Stimulated activated effector memory CD8-positive, alpha-beta T cell treated with anti-CD3 and anti-CD28 coated beads, Interleukin-12 subunit alpha, Interleukin-12 subunit beta, amount 100 ng/mL, for 72 hours (primary cell): ENCODE results near the gene DLX2.

ENCODE experiments used
- ATAC-seq: fragments of 150-1000 bp; cut with Tn5 transposase; 2 replicates; pipeline ENCODE4 v1.10.0; 2021
- DNase-seq, 2 donors: peaks; one replicate each; pipeline ENCODE4 v3.0.0; 2021 to 2022; ENCODE audit warnings: low spot score in 2 of 2
- H3K27ac Mint-ChIP-seq: one replicate; pipeline ENCODE4 v1.8.0; 2022; ENCODE audit warnings: mild to moderate bottlenecking, mixed read lengths
- H3K36me3 Mint-ChIP-seq: one replicate; pipeline ENCODE4 v1.8.0; 2022; ENCODE audit warnings: mild to moderate bottlenecking, mixed read lengths
- H3K4me1 Mint-ChIP-seq: one replicate; pipeline ENCODE4 v1.8.0; 2022; ENCODE audit warnings: mixed read lengths
- H3K4me3 Mint-ChIP-seq: one replicate; pipeline ENCODE4 v1.8.0; 2022; ENCODE audit warnings: mild to moderate bottlenecking, mixed read lengths
- H3K9me3 Mint-ChIP-seq: one replicate; pipeline ENCODE4 v1.8.0; 2022; ENCODE audit warnings: mixed read lengths

Gene DLX2

GRCh38 chr2:172099472-172100079 lies 3.1 kb downstream of the DLX2 start:
- Mint-ChIP-seq H3K36me3 (peaks cover 7% of the 10 kb centered on the region), H3K4me1 (peaks cover 74% of the 10 kb centered on the region), H3K9me3 (no peaks in the 10 kb centered on the region), H3K27ac (no peak overlapping the region), H3K4me3 (peak overlapping the region; percentile 16)
- ATAC-seq (no peak), DNase-seq (no peak)

- ATAC-seq (peak; percentile 27), DNase-seq (peak in 1 of 2 donors; percentile 75)
- Mint-ChIP-seq H3K36me3 (peaks cover 7% of the 10 kb centered on the region), H3K9me3 (no peaks in the 10 kb centered on the region), H3K4me3 (peak overlapping the region; percentile 39), H3K4me1 (peaks cover 70% of the 10 kb centered on the region), H3K27ac (no peak overlapping the region)
Measured at GRCh38 chr2:172098650-172099471, 3.8 kb downstream of the DLX2 start.

GRCh38 chr2:172098287-172098649 lies 4.4 kb downstream of the DLX2 start:
- no peaks in the 10 kb centered on the region for H3K9me3 Mint-ChIP-seq
- peak in 1 of 2 donors; percentile 55 for DNase-seq
- H3K27ac Mint-ChIP-seq: no peak overlapping the region

GRCh38 chr2:172097557-172098131 lies 5.1 kb downstream of the DLX2 start:
- Mint-ChIP-seq H3K36me3 (peaks cover 7% of the 10 kb centered on the region), H3K27ac (no peak overlapping the region), H3K4me3 (peak overlapping the region; percentile 72), H3K4me1 (peaks cover 63% of the 10 kb centered on the region), H3K9me3 (no peaks in the 10 kb centered on the region)
- DNase-seq (no peak), ATAC-seq (no peak)

More at GRCh38 chr2:172098287-172098649, 4.4 kb downstream of the DLX2 start:
- H3K4me1 Mint-ChIP-seq: peaks cover 66% of the 10 kb centered on the region
- no peak for ATAC-seq
- H3K4me3 Mint-ChIP-seq: peak overlapping the region; percentile 39
- peaks cover 7% of the 10 kb centered on the region for H3K36me3 Mint-ChIP-seq

- DNase-seq: no peak
- Mint-ChIP-seq H3K4me1 (peaks cover 56% of the 10 kb centered on the region), H3K27ac (no peak overlapping the region)
Measured at GRCh38 chr2:172096626-172097547, 5.8 kb downstream of the DLX2 start.

GRCh38 chr2:172095905-172096625 lies 6.6 kb downstream of the DLX2 start:
- DNase-seq (no peak), ATAC-seq (no peak)
- Mint-ChIP-seq H3K36me3 (no peaks in the 10 kb centered on the region), H3K27ac (no peak overlapping the region), H3K4me1 (peaks cover 49% of the 10 kb centered on the region), H3K9me3 (no peaks in the 10 kb centered on the region), H3K4me3 (peak overlapping the region; percentile 72)

More at GRCh38 chr2:172096626-172097547, 5.8 kb downstream of the DLX2 start:
- Mint-ChIP-seq H3K4me3 (peak overlapping the region; percentile 72), H3K9me3 (no peaks in the 10 kb centered on the region), H3K36me3 (no peaks in the 10 kb centered on the region)
- no peak for ATAC-seq

- Mint-ChIP-seq H3K36me3 (no peaks in the 10 kb centered on the region), H3K9me3 (no peaks in the 10 kb centered on the region), H3K27ac (no peak overlapping the region), H3K4me3 (peak overlapping the region; percentile 72), H3K4me1 (peaks cover 43% of the 10 kb centered on the region)
- ATAC-seq: peak; percentile 64
- peak in 1 of 2 donors; percentile 77 for DNase-seq
Measured at GRCh38 chr2:172095146-172095904, 7.4 kb downstream of the DLX2 start.

GRCh38 chr2:172094294-172095145 lies 8.2 kb downstream of the DLX2 start:
- Mint-ChIP-seq H3K4me1 (peaks cover 43% of the 10 kb centered on the region), H3K4me3 (peak overlapping the region; percentile 72), H3K36me3 (no peaks in the 10 kb centered on the region), H3K27ac (no peak overlapping the region), H3K9me3 (no peaks in the 10 kb centered on the region)
- ATAC-seq (no peak), DNase-seq (peak in 1 of 2 donors; percentile 50)

- H3K4me1 Mint-ChIP-seq: peaks cover 41% of the 10 kb centered on the region
- H3K36me3 Mint-ChIP-seq: peaks cover 3% of the 10 kb centered on the region
- H3K4me3 Mint-ChIP-seq: peak overlapping the region; percentile 72
Measured at GRCh38 chr2:172093416-172094293, 9.0 kb downstream of the DLX2 start.

GRCh38 chr2:172092716-172093415 lies 9.8 kb downstream of the DLX2 start:
- Mint-ChIP-seq H3K4me1 (peaks cover 44% of the 10 kb centered on the region), H3K9me3 (no peaks in the 10 kb centered on the region), H3K27ac (no peak overlapping the region), H3K4me3 (no peak overlapping the region), H3K36me3 (peaks cover 11% of the 10 kb centered on the region)
- no peak for DNase-seq
- ATAC-seq: no peak

More at GRCh38 chr2:172093416-172094293, 9.0 kb downstream of the DLX2 start:
- Mint-ChIP-seq H3K9me3 (no peaks in the 10 kb centered on the region), H3K27ac (no peak overlapping the region)
- DNase-seq (no peak), ATAC-seq (no peak)

GRCh38 chr2:172091761-172092566 lies 10.7 kb downstream of the DLX2 start:
- Mint-ChIP-seq H3K36me3 (peaks cover 20% of the 10 kb centered on the region), H3K4me3 (no peak overlapping the region), H3K9me3 (no peaks in the 10 kb centered on the region), H3K4me1 (peaks cover 45% of the 10 kb centered on the region), H3K27ac (no peak overlapping the region)
- no peak for DNase-seq
- no peak for ATAC-seq
